Thyroid gland (tissue), 4 donors: ENCODE data around the gene LPP. TPM values are rescaled to one million over a fixed set of nuclear protein-coding genes. Genes with fewer than 3 reads are reported as not detected.

ENCODE experiments used
- DNase-seq, 2 donors: peaks; one replicate each; pipeline ENCODE4 v3.0.0-alpha.2; 2019
- H3K27ac ChIP-seq, 3 donors: fragments of 200-600 bp; sonication (generic); 1 replicate in 2 of 3; 2 replicates in 1 of 3; pipeline ENCODE4 v1.5.1; 2016 to 2019; ENCODE audit warnings: mild to moderate bottlenecking in 1 of 3, moderate library complexity in 1 of 3
- H3K27me3 ChIP-seq: fragments of 200-600 bp; sonication (generic); one replicate; pipeline ENCODE4 v1.5.1; 2019
- H3K36me3 ChIP-seq, 2 donors: fragments of 200-600 bp; sonication (generic); one replicate each; pipeline ENCODE4 v1.5.1; 2016 to 2019
- H3K4me1 ChIP-seq, 2 donors: fragments of 200-600 bp; sonication (generic); one replicate each; pipeline ENCODE4 v1.5.1; 2017 to 2019
- H3K4me3 ChIP-seq, 3 donors: fragments of 200-600 bp; sonication (generic); replicated peaks in 1 of 3; 1 replicate in 2 of 3; 2 replicates in 1 of 3; pipeline ENCODE4 v1.5.1; 2016; ENCODE audit warnings: mild to moderate bottlenecking in 1 of 3
- H3K9me3 ChIP-seq: fragments of 200-600 bp; sonication (generic); one replicate; pipeline ENCODE4 v1.5.1; 2017
- CTCF ChIP-seq, 6 experiments: fragments of 200-600 bp in 3 of 6; fragments of 450-650 bp in 3 of 6; sonication (generic) in 3 of 6; IDR thresholded peaks; one replicate each; pipeline ENCODE4 v1.5.1; 2016 to 2019; ENCODE audit warnings: antibody characterized with exemption in 6 of 6, mild to moderate bottlenecking in 2 of 6, inconsistent platforms in 1 of 6, moderate library complexity in 1 of 6
- POLR2A ChIP-seq, 2 donors: fragments of 450-650 bp; IDR thresholded peaks; one replicate each; pipeline ENCODE4 v1.6.1; 2017; ENCODE audit warnings: antibody characterized with exemption in 2 of 2, mild to moderate bottlenecking in 2 of 2, moderate library complexity in 1 of 2
- WGBS, 2 donors: methylation state at CpG; one replicate each; pipeline ENCODE4 v1.1.5; 2017; 5-methylcytosine and 5-hydroxymethylcytosine counted together
- intact Hi-C: fragments of 100-400 bp; cut with DNase I; formaldehyde crosslinking; loops from one replicate; pipeline ENCODE4 v1.15.1; 2023
- total RNA-seq, 4 donors: library from RNA; depleted of rRNA; stranded (reverse); fragments of >200 nt; gene quantifications; one replicate each; pipeline ENCODE4 v1.2.3, GENCODE V29; 2016

LPP gene
- total RNA-seq, 4 donors from 2014 or later: 79.0 to 141 (median 82.8) TPM

- peak overlapping the region in 1 of 3 donors; percentile 31 for H3K27ac ChIP-seq
- intact Hi-C loops: no loop called here
Measured at GRCh38 chr3:188446014-188446413, 292.1 kb downstream of the LPP start.

GRCh38 chr3:188446766-188447165 lies 292.8 kb downstream of the LPP start:
- no peak overlapping the region for H3K27ac ChIP-seq
- no peaks in the 10 kb centered on the region for H3K9me3 ChIP-seq
- H3K4me3 ChIP-seq: no peak overlapping the region
- no peaks in the 10 kb centered on the region for H3K36me3 ChIP-seq
- peaks cover 8 to 9% of the 10 kb centered on the region in 2 donors for H3K4me1 ChIP-seq
- intact Hi-C loops: no loop called here
- TF ChIP-seq POLR2A (IDR thresholded peaks at IDR 0.05) (no peak), CTCF (IDR thresholded peaks at IDR 0.05) (no peak)
- DNase-seq: no peak
- 82 to 92% methylated on average over 3 of the region's 3 CpGs for WGBS, 2 donors
- H3K27me3 ChIP-seq: no peaks in the 10 kb centered on the region

More at GRCh38 chr3:188446014-188446413, 292.1 kb downstream of the LPP start:
- Histone ChIP-seq H3K4me1 (peaks cover 8 to 9% of the 10 kb centered on the region in 2 donors), H3K4me3 (no peak overlapping the region), H3K27me3 (no peaks in the 10 kb centered on the region), H3K36me3 (no peaks in the 10 kb centered on the region), H3K9me3 (no peaks in the 10 kb centered on the region)
- DNase-seq: peak; percentile 50 to 56
- TF ChIP-seq CTCF (IDR thresholded peaks at IDR 0.05) (peak in 1 of 6 experiments; percentile 19), POLR2A (IDR thresholded peaks at IDR 0.05) (peak in 1 of 2 donors; percentile 8)
- WGBS, 2 donors: 43 to 46% methylated on average over 5 of the region's 5 CpGs

- Histone ChIP-seq H3K27ac (no peak overlapping the region), H3K27me3 (no peaks in the 10 kb centered on the region), H3K4me3 (no peak overlapping the region), H3K4me1 (peaks cover 8 to 9% of the 10 kb centered on the region in 2 donors), H3K36me3 (no peaks in the 10 kb centered on the region), H3K9me3 (no peaks in the 10 kb centered on the region)
- TF ChIP-seq POLR2A (IDR thresholded peaks at IDR 0.05) (no peak), CTCF (IDR thresholded peaks at IDR 0.05) (no peak)
- DNase-seq: no peak
- intact Hi-C loops: no loop called here
- 91 to 93% methylated on average over 4 of the region's 4 CpGs for WGBS, 2 donors
Measured at GRCh38 chr3:188448813-188449212, 294.9 kb downstream of the LPP start.

GRCh38 chr3:188449421-188449820 lies 295.5 kb downstream of the LPP start:
- no peak for DNase-seq
- Histone ChIP-seq H3K36me3 (no peaks in the 10 kb centered on the region), H3K9me3 (no peaks in the 10 kb centered on the region), H3K4me1 (peaks cover 8 to 9% of the 10 kb centered on the region in 2 donors), H3K27ac (no peak overlapping the region), H3K27me3 (no peaks in the 10 kb centered on the region), H3K4me3 (no peak overlapping the region)
- WGBS, 2 donors: 98 to 100% methylated on average over 2 of the region's 2 CpGs
- intact Hi-C loops: no loop called here
- TF ChIP-seq POLR2A (IDR thresholded peaks at IDR 0.05) (no peak), CTCF (IDR thresholded peaks at IDR 0.05) (no peak)

- H3K9me3 ChIP-seq: no peaks in the 10 kb centered on the region
- no peak overlapping the region for H3K4me3 ChIP-seq
- 97 to 98% methylated on average over 8 of the region's 8 CpGs for WGBS, 2 donors
- intact Hi-C loops: no loop called here
- no peak overlapping the region for H3K27ac ChIP-seq
- no peaks in the 10 kb centered on the region for H3K36me3 ChIP-seq
- no peaks in the 10 kb centered on the region for H3K27me3 ChIP-seq
- DNase-seq: no peak
- TF ChIP-seq POLR2A (IDR thresholded peaks at IDR 0.05): no peak
- no peak for TF ChIP-seq CTCF (IDR thresholded peaks at IDR 0.05)
- no peaks in the 10 kb centered on the region for H3K4me1 ChIP-seq
Measured at GRCh38 chr3:188452158-188452772, 298.3 kb downstream of the LPP start.
